HG03025 (cell line): ENCODE measurements around the gene SGCD.
A peak's percentile ranks its signal among the peaks of the same experiment; 100 is the strongest.

Experiments
- ATAC-seq: cut with Tn5 transposase; IDR thresholded peaks from one replicate; pipeline ENCODE4 v1.9.1; 2021; ENCODE audit warnings: mild to moderate bottlenecking, moderate library complexity; ENCODE audit not compliant: unreplicated experiment, low FRiP score

SGCD gene

GRCh38 chr5:156399323-156399722 is 72.4 kb downstream of the SGCD start:
- ATAC-seq: no peak

- no peak for ATAC-seq
These were observed 73.4 kb downstream of the SGCD start for GRCh38 chr5:156400231-156400986.

- ATAC-seq: no peak
These were observed 74.8 kb downstream of the SGCD start for GRCh38 chr5:156401804-156402203.

- ATAC-seq: peak; percentile 98
These were observed 75.5 kb downstream of the SGCD start for GRCh38 chr5:156402387-156402921.

GRCh38 chr5:156405988-156406387 is 79.0 kb downstream of the SGCD start:
- ATAC-seq: no peak

- no peak for ATAC-seq
These were observed 80.3 kb downstream of the SGCD start for GRCh38 chr5:156407251-156407650.

GRCh38 chr5:156409834-156410233 is 82.9 kb downstream of the SGCD start:
- no peak for ATAC-seq

- no peak for ATAC-seq
These were observed 84.2 kb downstream of the SGCD start for GRCh38 chr5:156411185-156411613.

- no peak for ATAC-seq
These were observed 85.0 kb downstream of the SGCD start for GRCh38 chr5:156411957-156412356.

- ATAC-seq: no peak
These were observed 87.4 kb downstream of the SGCD start for GRCh38 chr5:156414391-156414790.

GRCh38 chr5:156419661-156420060 is 92.7 kb downstream of the SGCD start:
- ATAC-seq: no peak

- no peak for ATAC-seq
These were observed 93.7 kb downstream of the SGCD start for GRCh38 chr5:156420665-156421064.

GRCh38 chr5:156421798-156422197 is 94.8 kb downstream of the SGCD start:
- ATAC-seq: no peak

- no peak for ATAC-seq
These were observed 96.6 kb downstream of the SGCD start for GRCh38 chr5:156423597-156423996.

GRCh38 chr5:156427315-156427714 is 100.4 kb downstream of the SGCD start:
- no peak for ATAC-seq

- ATAC-seq: no peak
These were observed 105.2 kb downstream of the SGCD start for GRCh38 chr5:156431956-156432829.

GRCh38 chr5:156432830-156433105 is 105.8 kb downstream of the SGCD start:
- ATAC-seq: no peak

GRCh38 chr5:156434471-156434870 is 107.5 kb downstream of the SGCD start:
- ATAC-seq: no peak

GRCh38 chr5:156435101-156435500 is 108.1 kb downstream of the SGCD start:
- ATAC-seq: no peak

- ATAC-seq: no peak
These were observed 111.1 kb downstream of the SGCD start for GRCh38 chr5:156438076-156438475.

GRCh38 chr5:156444753-156445291 is 117.9 kb downstream of the SGCD start:
- ATAC-seq: no peak
